Activated T-cell treated with anti-CD3 and anti-CD28 coated beads, Interleukin-2, amount 50 U/mL, for 72 hours (primary cell): ENCODE data around the gene ZNF609. TPM values are rescaled to one million over a fixed set of nuclear protein-coding genes. Genes with fewer than 3 reads are reported as not detected.
"Not testable (repeated sequence)": the region's sequence is repeated elsewhere in the genome, so short reads cannot be mapped to it uniquely, and the experiment has no call there.

ENCODE experiments used
- ATAC-seq, 2 donors: fragments of 150-1000 bp; cut with Tn5 transposase; replicated peaks in 1 of 2; 2 replicates each; pipeline ENCODE4 v1.10.0; 2021; ENCODE audit warnings: moderate library complexity in 2 of 2, mild to moderate bottlenecking in 1 of 2
- DNase-seq, 2 donors: peaks; one replicate each; pipeline ENCODE4 v3.0.0; 2021 to 2022; ENCODE audit warnings: mixed read lengths in 1 of 2
- H3K27ac Mint-ChIP-seq: one replicate; pipeline ENCODE4 v1.8.0; 2022; ENCODE audit warnings: mild to moderate bottlenecking, moderate library complexity, mixed read lengths
- H3K27me3 Mint-ChIP-seq: one replicate; pipeline ENCODE4 v1.8.0; 2022; ENCODE audit warnings: low read depth, mixed read lengths
- H3K36me3 Mint-ChIP-seq, 2 donors: one replicate each; pipeline ENCODE4 v1.8.0; 2022; ENCODE audit warnings: mixed read lengths in 2 of 2, mild to moderate bottlenecking in 1 of 2; ENCODE audit not compliant: insufficient read depth in 2 of 2
- H3K4me1 Mint-ChIP-seq: one replicate; pipeline ENCODE4 v1.8.0; 2022; ENCODE audit warnings: low read depth, mixed read lengths
- H3K4me3 Mint-ChIP-seq, 2 donors: one replicate each; pipeline ENCODE4 v1.8.0; 2022; ENCODE audit warnings: mild to moderate bottlenecking in 2 of 2, mixed read lengths in 2 of 2, moderate library complexity in 2 of 2
- H3K9me3 Mint-ChIP-seq, 2 donors: one replicate each; pipeline ENCODE4 v1.8.0; 2022; ENCODE audit warnings: mixed read lengths in 2 of 2
- total RNA-seq, 2 donors: library from RNA; stranded (reverse); gene quantifications; one replicate each; pipeline ENCODE4 v1.2.3, GENCODE V29; 2022

Gene ZNF609
- total RNA-seq, 2 donors from 2014 or later = 43.9 to 52.6 TPM

GRCh38 chr15:64462492-64462891 lies 2.1 kb downstream of the ZNF609 start:
- DNase-seq (no peak), ATAC-seq (no peak)
- Mint-ChIP-seq H3K27me3 (no peaks in the 10 kb centered on the region), H3K4me3 (peak overlapping the region; percentile 81 to 92), H3K4me1 (peaks cover 84% of the 10 kb centered on the region), H3K9me3 (no peaks in the 10 kb centered on the region), H3K36me3 (peaks cover 4% of the 10 kb centered on the region in 2 donors), H3K27ac (peak overlapping the region; percentile 90)

GRCh38 chr15:64464276-64465005 lies 4.1 kb downstream of the ZNF609 start:
- Mint-ChIP-seq H3K4me3 (peak overlapping the region; percentile 4 to 31), H3K27me3 (no peaks in the 10 kb centered on the region), H3K27ac (peak overlapping the region; percentile 34), H3K9me3 (no peaks in the 10 kb centered on the region), H3K36me3 (peaks cover 7 to 15% of the 10 kb centered on the region in 2 donors), H3K4me1 (peaks cover 80% of the 10 kb centered on the region)
- DNase-seq (no peak), ATAC-seq (no peak)

GRCh38 chr15:64466408-64467141 lies 6.2 kb downstream of the ZNF609 start:
- ATAC-seq = no peak
- Mint-ChIP-seq H3K27me3 (no peaks in the 10 kb centered on the region), H3K27ac (peak overlapping the region; percentile 29), H3K36me3 (peaks cover 3 to 18% of the 10 kb centered on the region in 2 donors), H3K9me3 (no peaks in the 10 kb centered on the region), H3K4me1 (peaks cover 68% of the 10 kb centered on the region), H3K4me3 (no peak overlapping the region)
- DNase-seq = no peak

- DNase-seq (no peak), ATAC-seq (no peak)
- H3K9me3 Mint-ChIP-seq = no peaks in the 10 kb centered on the region
- no peak overlapping the region for H3K27ac Mint-ChIP-seq
- peaks cover 36% of the 10 kb centered on the region for H3K4me1 Mint-ChIP-seq
- H3K36me3 Mint-ChIP-seq = peaks cover 6 to 23% of the 10 kb centered on the region in 2 donors
- H3K4me3 Mint-ChIP-seq = no peak overlapping the region
- no peaks in the 10 kb centered on the region for H3K27me3 Mint-ChIP-seq
Measured at GRCh38 chr15:64472161-64472560, 11.8 kb downstream of the ZNF609 start.

- ATAC-seq = no peak
- H3K27me3 Mint-ChIP-seq = no peaks in the 10 kb centered on the region
- H3K4me3 Mint-ChIP-seq = no peak overlapping the region
- peaks cover 3 to 11% of the 10 kb centered on the region in 2 donors for H3K36me3 Mint-ChIP-seq
- H3K4me1 Mint-ChIP-seq = peaks cover 25% of the 10 kb centered on the region
- DNase-seq = no peak
- no peaks in the 10 kb centered on the region for H3K9me3 Mint-ChIP-seq
- H3K27ac Mint-ChIP-seq = no peak overlapping the region
Measured at GRCh38 chr15:64474846-64475245, 14.5 kb downstream of the ZNF609 start.

GRCh38 chr15:64476550-64476949 lies 16.2 kb downstream of the ZNF609 start:
- Mint-ChIP-seq H3K36me3 (peaks cover 3 to 10% of the 10 kb centered on the region in 2 donors), H3K9me3 (no peaks in the 10 kb centered on the region), H3K27me3 (no peaks in the 10 kb centered on the region), H3K4me1 (peaks cover 25% of the 10 kb centered on the region), H3K27ac (peak overlapping the region; percentile 87), H3K4me3 (no peak overlapping the region)
- ATAC-seq (no peak), DNase-seq (no peak)

GRCh38 chr15:64478863-64479262 lies 18.5 kb downstream of the ZNF609 start:
- ATAC-seq (no peak), DNase-seq (no peak)
- peaks cover 21% of the 10 kb centered on the region for H3K4me1 Mint-ChIP-seq
- no peaks in the 10 kb centered on the region for H3K9me3 Mint-ChIP-seq
- no peak overlapping the region for H3K4me3 Mint-ChIP-seq
- H3K36me3 Mint-ChIP-seq = peaks cover 0 to 4% of the 10 kb centered on the region in 2 donors
- no peak overlapping the region for H3K27ac Mint-ChIP-seq
- H3K27me3 Mint-ChIP-seq = no peaks in the 10 kb centered on the region

- Mint-ChIP-seq H3K9me3 (no peaks in the 10 kb centered on the region), H3K4me3 (no peak overlapping the region), H3K27ac (peak overlapping the region; percentile 26), H3K36me3 (peaks cover 1 to 3% of the 10 kb centered on the region in 2 donors), H3K27me3 (no peaks in the 10 kb centered on the region), H3K4me1 (peaks cover 17% of the 10 kb centered on the region)
- DNase-seq = no peak
- ATAC-seq = no peak
Measured at GRCh38 chr15:64480891-64481290, 20.5 kb downstream of the ZNF609 start.

- ATAC-seq (no peak), DNase-seq (no peak)
- Mint-ChIP-seq H3K4me3 (no peak overlapping the region), H3K4me1 (peaks cover 3% of the 10 kb centered on the region), H3K27me3 (no peaks in the 10 kb centered on the region), H3K36me3 (peaks cover 3 to 6% of the 10 kb centered on the region in 2 donors), H3K9me3 (no peaks in the 10 kb centered on the region), H3K27ac (no peak overlapping the region)
Measured at GRCh38 chr15:64483749-64484148, 23.4 kb downstream of the ZNF609 start.

GRCh38 chr15:64485796-64486195 lies 25.4 kb downstream of the ZNF609 start:
- H3K36me3 Mint-ChIP-seq = peaks cover 3 to 6% of the 10 kb centered on the region in 2 donors
- H3K4me3 Mint-ChIP-seq = no peak overlapping the region
- no peak overlapping the region for H3K27ac Mint-ChIP-seq
- no peaks in the 10 kb centered on the region for H3K27me3 Mint-ChIP-seq
- DNase-seq (no peak), ATAC-seq (no peak)
- peaks cover 15% of the 10 kb centered on the region for H3K4me1 Mint-ChIP-seq
- H3K9me3 Mint-ChIP-seq = no peaks in the 10 kb centered on the region

- Mint-ChIP-seq H3K4me1 (peaks cover 43% of the 10 kb centered on the region), H3K9me3 (no peaks in the 10 kb centered on the region), H3K36me3 (peaks cover 3 to 7% of the 10 kb centered on the region in 2 donors), H3K27me3 (no peaks in the 10 kb centered on the region), H3K27ac (peak overlapping the region; percentile 60), H3K4me3 (no peak overlapping the region)
- DNase-seq = no peak
- no peak for ATAC-seq
Measured at GRCh38 chr15:64490598-64491259, 30.4 kb downstream of the ZNF609 start.

GRCh38 chr15:64493641-64494040 lies 33.3 kb downstream of the ZNF609 start:
- DNase-seq (no peak), ATAC-seq (no peak)
- H3K27ac Mint-ChIP-seq = peak overlapping the region; percentile 69
- H3K36me3 Mint-ChIP-seq = peaks cover 0 to 9% of the 10 kb centered on the region in 2 donors
- H3K4me1 Mint-ChIP-seq = peaks cover 55% of the 10 kb centered on the region
- H3K9me3 Mint-ChIP-seq = no peaks in the 10 kb centered on the region
- no peak overlapping the region for H3K4me3 Mint-ChIP-seq
- no peaks in the 10 kb centered on the region for H3K27me3 Mint-ChIP-seq

GRCh38 chr15:64495968-64496367 lies 35.6 kb downstream of the ZNF609 start:
- Mint-ChIP-seq H3K4me1 (peaks cover 62% of the 10 kb centered on the region), H3K4me3 (peak overlapping the region in 1 of 2 donors; percentile 19), H3K36me3 (peaks cover 7 to 24% of the 10 kb centered on the region in 2 donors), H3K27ac (peak overlapping the region; percentile 55)
- DNase-seq, ATAC-seq, H3K27me3 Mint-ChIP-seq, H3K9me3 Mint-ChIP-seq: not testable (repeated sequence)
